HEK293 (cell line): Measurements from ENCODE around the gene NOVA2.

ENCODE experiments used
- CTCF ChIA-PET: fragments of 350-600 bp; formaldehyde crosslinking; extraction: SDS; loops from one replicate; lab custom pipeline; 2021; ENCODE audit warnings: antibody characterized with exemption; lab: Yijun Ruan, JAX
- POLR2A ChIA-PET: fragments of 300-600 bp; formaldehyde crosslinking; extraction: SDS; loops from one replicate; lab custom pipeline; 2020; ENCODE audit warnings: antibody characterized with exemption, inconsistent platforms; lab: Yijun Ruan, JAX
- H3K27ac ChIP-seq: fragments of 200-500 bp; sonication (Bioruptor generic); 2 replicates; pipeline ENCODE4 v1.5.1; 2014; ENCODE audit warnings: low read depth, low read length, control low read depth, inconsistent platforms; ENCODE audit errors: extremely low read depth
- H3K36me3 ChIP-seq, 2 experiments: fragments of 200-500 bp in 1 of 2; sonication (Bioruptor generic) in 1 of 2; 1 replicate in 1 of 2; 2 replicates in 1 of 2; pipeline ENCODE4 v1.5.1; 2014 to 2017; ENCODE audit warnings: inconsistent platforms in 2 of 2, low read length in 2 of 2; ENCODE audit not compliant: control insufficient read depth in 2 of 2, insufficient read depth in 1 of 2
- H3K4me1 ChIP-seq: fragments of 200-500 bp; sonication (Bioruptor generic); 2 replicates; pipeline ENCODE4 v1.5.1; 2014; ENCODE audit warnings: mild to moderate bottlenecking, low read length, inconsistent platforms; ENCODE audit not compliant: control insufficient read depth, insufficient read depth
- H3K4me3 ChIP-seq: 2 replicates; pipeline ENCODE4 v1.5.1; 2011; ENCODE audit warnings: low read depth, mild to moderate bottlenecking, control low read depth, low read length, moderate library complexity
- H3K9me3 ChIP-seq: fragments of 200-500 bp; sonication (Bioruptor generic); 2 replicates; pipeline ENCODE4 v1.5.1; 2014; ENCODE audit warnings: low read depth, low read length, inconsistent platforms; ENCODE audit not compliant: control insufficient read depth, insufficient read depth
- GLI4 ChIP-seq: fragments of 450-650 bp; formaldehyde crosslinking; IDR thresholded peaks from 2 replicates; pipeline ENCODE4 v1.5.1; 2016; ENCODE audit warnings: missing biosample characterization, missing genetic modification characterization
- OVOL3 ChIP-seq: fragments of 450-650 bp; formaldehyde crosslinking; IDR thresholded peaks from 2 replicates; pipeline ENCODE4 v1.5.1; 2016; ENCODE audit warnings: missing biosample characterization, missing genetic modification characterization
- PRDM4 ChIP-seq: fragments of 450-650 bp; formaldehyde crosslinking; IDR thresholded peaks from 2 replicates; pipeline ENCODE4 v1.5.1; 2017; ENCODE audit warnings: missing biosample characterization, missing genetic modification characterization
- PRDM6 ChIP-seq: fragments of 450-650 bp; formaldehyde crosslinking; IDR thresholded peaks from 2 replicates; pipeline ENCODE4 v1.5.1; 2017; ENCODE audit warnings: missing biosample characterization, missing genetic modification characterization
- SCRT1 ChIP-seq: fragments of 450-650 bp; formaldehyde crosslinking; IDR thresholded peaks from 2 replicates; pipeline ENCODE4 v1.5.1; 2016; ENCODE audit warnings: missing biosample characterization, missing genetic modification characterization, borderline replicate concordance
- ZBTB21 ChIP-seq: fragments of 450-650 bp; formaldehyde crosslinking; IDR thresholded peaks from 2 replicates; pipeline ENCODE4 v1.5.1; 2017; ENCODE audit warnings: missing biosample characterization, missing genetic modification characterization
- ZNF18 ChIP-seq: fragments of 450-650 bp; formaldehyde crosslinking; IDR thresholded peaks from 2 replicates; pipeline ENCODE4 v1.5.1; 2016; ENCODE audit warnings: missing biosample characterization, missing genetic modification characterization
- ZNF184 ChIP-seq: fragments of 450-650 bp; IDR thresholded peaks from 2 replicates; pipeline ENCODE4 v1.5.1; 2018; ENCODE audit warnings: missing biosample characterization, mild to moderate bottlenecking, missing genetic modification characterization
- ZNF2 ChIP-seq: fragments of 450-650 bp; formaldehyde crosslinking; IDR thresholded peaks from 2 replicates; pipeline ENCODE4 v1.5.1; 2016; ENCODE audit warnings: missing biosample characterization, missing genetic modification characterization
- ZNF211 ChIP-seq: fragments of 450-650 bp; formaldehyde crosslinking; IDR thresholded peaks from 2 replicates; pipeline ENCODE4 v1.5.1; 2016; ENCODE audit warnings: low read depth, missing biosample characterization, missing genetic modification characterization
- ZNF302 ChIP-seq: fragments of 450-650 bp; formaldehyde crosslinking; IDR thresholded peaks from 2 replicates; pipeline ENCODE4 v1.5.1; 2016; ENCODE audit warnings: missing biosample characterization, missing genetic modification characterization, low read depth
- ZNF350 ChIP-seq: fragments of 450-650 bp; formaldehyde crosslinking; IDR thresholded peaks from 2 replicates; pipeline ENCODE4 v1.5.0; 2017; ENCODE audit warnings: missing biosample characterization, mild to moderate bottlenecking, missing genetic modification characterization
- ZNF423 ChIP-seq: fragments of 450-650 bp; formaldehyde crosslinking; IDR thresholded peaks from 2 replicates; pipeline ENCODE4 v1.5.1; 2016; ENCODE audit warnings: missing biosample characterization, missing genetic modification characterization
- ZNF433 ChIP-seq: fragments of 450-650 bp; formaldehyde crosslinking; IDR thresholded peaks from 2 replicates; pipeline ENCODE4 v1.5.1; 2016; ENCODE audit warnings: missing biosample characterization, missing genetic modification characterization, low read depth
- ZNF548 ChIP-seq: fragments of 450-650 bp; formaldehyde crosslinking; IDR thresholded peaks from 2 replicates; pipeline ENCODE4 v1.5.1; 2016; ENCODE audit warnings: missing biosample characterization, missing genetic modification characterization
- ZNF580 ChIP-seq: fragments of 450-650 bp; formaldehyde crosslinking; IDR thresholded peaks from 2 replicates; pipeline ENCODE4 v1.5.1; 2016; ENCODE audit warnings: missing biosample characterization, missing genetic modification characterization
- ZNF626 ChIP-seq: fragments of 450-650 bp; sonication (Bioruptor Pico); formaldehyde crosslinking; IDR thresholded peaks from 2 replicates; pipeline ENCODE4 v1.5.1; 2018; ENCODE audit warnings: missing biosample characterization, missing genetic modification characterization, inconsistent platforms
- ZNF660 ChIP-seq: fragments of 450-650 bp; IDR thresholded peaks from 2 replicates; pipeline ENCODE4 v1.5.1; 2018; ENCODE audit warnings: missing biosample characterization, mild to moderate bottlenecking, missing genetic modification characterization
- ZNF776 ChIP-seq: fragments of 450-650 bp; formaldehyde crosslinking; IDR thresholded peaks from 2 replicates; pipeline ENCODE4 v1.5.0; 2017; ENCODE audit warnings: missing biosample characterization, missing genetic modification characterization, borderline replicate concordance

The NOVA2 gene

GRCh38 chr19:45967246-45967645 lies 6.4 kb downstream of the NOVA2 start (continued):
- TF ChIP-seq ZNF776 (tag by site-specific recombination) (no peak), ZNF184 (no peak), ZNF433 (no peak)

- POLR2A ChIA-PET = no interaction called here
- no peak for TF ChIP-seq ZBTB21
- TF ChIP-seq ZNF350 (tag by site-specific recombination) = no peak
- TF ChIP-seq PRDM6 (tag by site-specific recombination) = no peak
- no peak for TF ChIP-seq ZNF302
- TF ChIP-seq ZNF18 (tag by site-specific recombination) = no peak
- no peak for TF ChIP-seq GLI4 (tag by site-specific recombination)
- TF ChIP-seq ZNF580 = no peak
- TF ChIP-seq OVOL3 (tag by site-specific recombination) = no peak
- no peak for TF ChIP-seq ZNF660 (tag by site-specific recombination)
- no peak for TF ChIP-seq ZNF548 (tag by site-specific recombination)
- no peak for TF ChIP-seq SCRT1 (tag by site-specific recombination)
- TF ChIP-seq ZNF423 = no peak
- TF ChIP-seq PRDM4 (tag by site-specific recombination) = no peak
- no peak for TF ChIP-seq ZNF211 (tag by site-specific recombination)
- no peak for TF ChIP-seq ZNF2 (tag by site-specific recombination)
- TF ChIP-seq ZNF626 (tag by site-specific recombination) = no peak
- Histone ChIP-seq H3K4me3 (no peak overlapping the region), H3K9me3 (no peaks in the 10 kb centered on the region), H3K4me1 (no peaks in the 10 kb centered on the region), H3K36me3 (peaks cover 0 to 12% of the 10 kb centered on the region in 2 experiments; a peak in 1 of 3 replicates), H3K27ac (no peak overlapping the region)
- CTCF ChIA-PET = interaction anchor here (0.5 to 1.1 kb wide), 2 partner anchors 18 to 60 kb away, joined by 3 to 5 read pairs; partner anchors contain the start of gene MYPOP
Observed at GRCh38 chr19:45962021-45962420, 11.6 kb downstream of the NOVA2 start.
